Measurements from ENCODE around the gene CIT.

CIT gene

GRCh38 chr12:119730381-119730780, 146.7 kb downstream of the CIT start:
- H3K4me3 ChIP-seq (ENCODE audit: low read depth, low read length): no peak overlapping the region
- no peak for DNase-seq (ENCODE audit: low read depth)
- TF ChIP-seq CTCF (IDR thresholded peaks at IDR 0.05; ENCODE audit: insufficient read depth, low read depth, low read length, missing control alignments): no peak

- H3K4me3 ChIP-seq (ENCODE audit: low read depth, low read length): no peak overlapping the region
- no peak for TF ChIP-seq CTCF (IDR thresholded peaks at IDR 0.05; ENCODE audit: insufficient read depth, low read depth, low read length, missing control alignments)
- no peak for DNase-seq (ENCODE audit: low read depth)
Observed at GRCh38 chr12:119729871-119730270, 147.2 kb downstream of the CIT start.

GRCh38 chr12:119728444-119728745, 148.7 kb downstream of the CIT start:
- H3K4me3 ChIP-seq (ENCODE audit: low read depth, low read length): no peak overlapping the region
- TF ChIP-seq CTCF (IDR thresholded peaks at IDR 0.05; ENCODE audit: insufficient read depth, low read depth, low read length, missing control alignments): no peak
- DNase-seq (ENCODE audit: low read depth): no peak

GRCh38 chr12:119727600-119728443, 149.3 kb downstream of the CIT start:
- DNase-seq (ENCODE audit: low read depth): peak; percentile 23
- no peak for TF ChIP-seq CTCF (IDR thresholded peaks at IDR 0.05; ENCODE audit: insufficient read depth, low read depth, low read length, missing control alignments)

GRCh38 chr12:119725523-119725922, 151.6 kb downstream of the CIT start:
- H3K4me3 ChIP-seq (ENCODE audit: low read depth, low read length): no peak overlapping the region
- TF ChIP-seq CTCF (IDR thresholded peaks at IDR 0.05; ENCODE audit: insufficient read depth, low read depth, low read length, missing control alignments): no peak
- no peak for DNase-seq (ENCODE audit: low read depth)

More at GRCh38 chr12:119727600-119728443, 149.3 kb downstream of the CIT start:
- no peak overlapping the region for H3K4me3 ChIP-seq (ENCODE audit: low read depth, low read length)

- TF ChIP-seq CTCF (IDR thresholded peaks at IDR 0.05; ENCODE audit: insufficient read depth, low read depth, low read length, missing control alignments): no peak
Observed at GRCh38 chr12:119721306-119721705, 155.8 kb downstream of the CIT start.

GRCh38 chr12:119720349-119720748, 156.8 kb downstream of the CIT start:
- H3K4me3 ChIP-seq (ENCODE audit: low read depth, low read length): no peak overlapping the region
- no peak for DNase-seq (ENCODE audit: low read depth)
- no peak for TF ChIP-seq CTCF (IDR thresholded peaks at IDR 0.05; ENCODE audit: insufficient read depth, low read depth, low read length, missing control alignments)

More at GRCh38 chr12:119721306-119721705, 155.8 kb downstream of the CIT start:
- DNase-seq (ENCODE audit: low read depth): no peak
- no peak overlapping the region for H3K4me3 ChIP-seq (ENCODE audit: low read depth, low read length)

Data from GM12865 (cell line).